HG03442 (cell line): ENCODE measurements around the gene COL6A3.
"Not testable (repeated sequence)": the region's sequence is repeated elsewhere in the genome, so short reads cannot be mapped to it uniquely, and the experiment has no call there.

Source experiments
- ATAC-seq: cut with Tn5 transposase; IDR thresholded peaks from one replicate; pipeline ENCODE4 v1.9.1; 2021; ENCODE audit warnings: mild to moderate bottlenecking, moderate library complexity; ENCODE audit not compliant: unreplicated experiment

Gene COL6A3

DNA sequence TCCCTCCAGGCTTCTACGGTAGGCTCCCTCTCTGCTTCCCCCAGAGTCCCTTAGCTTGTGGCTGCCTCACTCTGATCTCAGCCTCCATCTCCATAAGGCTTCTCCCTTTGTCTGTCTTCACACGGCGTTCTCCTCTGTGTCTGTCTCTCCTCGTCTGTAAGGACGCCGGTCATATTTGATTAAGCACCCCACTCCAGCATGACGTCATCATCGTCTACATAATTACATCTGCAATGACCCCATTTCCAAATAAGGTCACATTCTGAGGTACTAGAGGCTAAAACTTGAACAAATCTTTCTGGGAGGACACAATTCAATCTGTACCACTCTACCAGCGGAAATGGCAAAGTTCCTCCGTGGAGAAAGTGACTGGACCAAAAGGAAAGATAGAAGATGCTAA, 8.3 kb upstream of the COL6A3 start:
- no peak for ATAC-seq

GRCh38 chr2:237421542-237422116, 7.7 kb upstream of the COL6A3 start:
- no peak for ATAC-seq

GRCh38 chr2:237418300-237418699, 4.3 kb upstream of the COL6A3 start:
- no peak for ATAC-seq

DNA sequence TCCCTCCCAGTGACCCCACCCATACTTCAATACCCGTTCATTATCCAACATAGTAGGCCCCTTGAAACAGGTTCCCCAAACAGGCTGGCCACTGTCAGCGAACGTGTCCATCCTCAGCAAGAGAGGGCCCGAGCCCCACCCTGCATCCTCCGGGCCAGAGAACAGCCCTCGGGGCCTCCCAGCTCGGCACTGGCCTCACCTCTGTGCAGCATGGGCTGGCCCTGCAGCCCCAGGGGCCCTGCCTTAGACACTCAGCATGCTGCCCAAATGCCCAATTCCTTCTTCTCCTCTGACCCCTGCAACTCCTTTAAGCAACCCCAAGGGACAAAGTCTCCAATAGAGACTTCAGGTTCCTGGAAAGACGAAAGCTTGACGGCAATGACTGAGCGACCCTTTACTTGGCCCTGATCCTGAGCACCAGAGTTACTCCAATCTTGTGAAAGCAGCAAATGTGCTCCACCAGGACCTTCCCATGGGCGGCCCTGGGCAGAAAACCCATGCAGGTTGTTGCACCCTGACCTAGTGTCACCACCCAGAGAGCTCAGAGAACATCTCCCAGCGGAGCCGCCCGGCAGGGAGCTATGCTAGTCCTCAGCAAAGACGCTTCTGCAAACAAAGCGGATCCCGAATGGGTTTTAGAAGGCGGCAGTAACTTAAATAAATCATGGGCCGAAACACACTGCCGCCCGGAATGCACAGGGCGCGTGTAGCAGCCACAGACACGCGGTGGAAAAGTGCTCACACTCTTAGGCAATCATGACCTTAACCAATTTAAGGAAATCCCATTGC, 782 bp downstream of the COL6A3 start:
- ATAC-seq, result no peak

DNA sequence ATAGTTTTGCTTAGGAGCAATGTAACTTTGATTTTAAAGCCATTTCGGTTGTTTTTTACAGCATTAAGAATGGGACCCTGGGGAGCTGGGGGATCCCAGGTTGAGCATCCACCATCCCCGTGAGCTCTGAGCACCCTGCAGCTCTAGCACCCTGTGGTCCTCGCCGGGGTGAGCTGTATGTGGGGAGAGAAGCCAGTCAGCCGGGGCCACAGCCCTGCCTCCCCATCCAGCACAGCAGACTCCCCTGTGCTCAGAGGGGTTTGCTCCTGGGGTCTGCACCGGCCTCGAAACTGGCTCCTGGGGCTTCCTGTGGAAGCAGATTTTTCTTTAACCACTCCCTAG, 1.3 kb downstream of the COL6A3 start:
- no peak for ATAC-seq

- ATAC-seq, result no peak
These were observed 2.1 kb downstream of the COL6A3 start for GRCh38 chr2:237411683-237412423.

GRCh38 chr2:237411092-237411601, 2.8 kb downstream of the COL6A3 start:
- ATAC-seq, result no peak

GRCh38 chr2:237409263-237409662, 4.7 kb downstream of the COL6A3 start:
- not testable (repeated sequence) for ATAC-seq

DNA sequence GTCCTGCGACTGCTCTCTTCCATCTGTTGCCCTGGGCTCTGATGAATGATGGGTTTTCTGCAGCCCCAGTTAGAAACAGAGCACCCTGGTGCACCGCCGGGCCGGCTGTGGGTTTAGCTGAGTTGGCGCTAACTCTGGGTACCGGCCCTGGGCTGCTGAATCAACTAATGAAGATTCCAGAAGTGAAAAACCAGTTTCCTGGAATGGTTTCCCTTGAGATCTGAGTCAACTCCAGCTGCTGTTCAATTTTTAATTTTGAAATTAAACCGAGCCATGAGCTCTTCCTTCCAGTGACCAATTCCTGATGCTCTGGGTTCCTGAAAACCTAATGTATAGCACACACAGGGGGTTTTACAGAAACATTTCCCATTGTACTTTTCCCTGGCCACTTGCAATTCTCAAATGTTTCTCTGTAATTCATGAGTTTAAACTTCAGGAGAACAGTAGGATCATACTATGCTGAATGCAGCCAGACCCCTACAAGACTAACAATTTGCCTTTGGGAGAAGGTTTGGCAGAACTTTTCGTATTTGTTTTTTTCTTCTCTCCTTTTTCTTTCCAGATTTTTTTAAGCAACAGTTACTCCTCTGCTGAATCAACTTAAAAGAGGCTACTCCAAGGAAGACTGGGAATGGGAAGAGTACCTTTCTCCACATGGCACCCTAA, 5.5 kb downstream of the COL6A3 start:
- no peak for ATAC-seq

DNA sequence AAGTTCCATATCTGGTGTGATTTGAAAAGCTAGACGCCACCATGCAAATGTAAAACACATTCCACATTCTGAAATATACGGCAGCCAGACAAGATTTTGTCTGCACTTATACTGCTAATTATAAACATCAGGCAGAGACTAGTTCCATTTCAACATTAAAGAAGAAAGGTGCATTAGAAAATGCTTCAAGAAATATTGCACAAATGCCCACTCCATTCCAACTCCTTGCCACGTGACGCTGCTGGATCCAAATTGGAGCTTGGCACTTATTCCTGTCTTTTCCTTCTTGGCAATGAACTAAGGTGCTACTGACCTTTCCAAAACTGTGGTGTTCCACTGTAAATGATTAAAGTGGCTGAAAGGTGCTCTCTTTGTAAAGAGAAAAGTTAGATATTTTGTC, 6.3 kb downstream of the COL6A3 start:
- ATAC-seq, result no peak

DNA sequence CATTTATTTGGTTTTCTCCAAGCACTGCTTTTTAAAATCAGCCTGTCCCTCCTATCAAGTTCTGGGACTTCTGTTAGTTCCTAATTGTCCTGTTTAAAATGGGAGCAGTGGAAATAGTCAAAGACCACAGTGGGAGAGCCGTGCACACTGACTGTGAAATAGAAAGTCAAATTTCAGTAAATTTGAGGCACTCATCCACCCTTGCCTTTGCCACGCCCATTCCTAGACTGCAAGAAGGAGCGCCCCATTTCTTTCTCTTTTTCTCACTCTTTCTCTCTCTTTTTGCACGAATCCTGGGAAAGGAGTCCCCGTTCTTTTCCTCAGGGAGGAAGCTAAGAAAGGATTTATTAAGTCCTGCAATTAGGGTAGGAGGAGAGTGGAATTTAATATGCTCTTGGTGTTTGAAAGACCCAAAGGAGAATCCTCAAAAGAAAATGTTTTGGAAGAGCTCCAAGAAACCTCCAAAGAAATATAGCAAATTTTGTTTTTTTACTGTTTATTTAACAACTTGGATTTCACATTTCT, 7.5 kb downstream of the COL6A3 start:
- ATAC-seq, result no peak

DNA sequence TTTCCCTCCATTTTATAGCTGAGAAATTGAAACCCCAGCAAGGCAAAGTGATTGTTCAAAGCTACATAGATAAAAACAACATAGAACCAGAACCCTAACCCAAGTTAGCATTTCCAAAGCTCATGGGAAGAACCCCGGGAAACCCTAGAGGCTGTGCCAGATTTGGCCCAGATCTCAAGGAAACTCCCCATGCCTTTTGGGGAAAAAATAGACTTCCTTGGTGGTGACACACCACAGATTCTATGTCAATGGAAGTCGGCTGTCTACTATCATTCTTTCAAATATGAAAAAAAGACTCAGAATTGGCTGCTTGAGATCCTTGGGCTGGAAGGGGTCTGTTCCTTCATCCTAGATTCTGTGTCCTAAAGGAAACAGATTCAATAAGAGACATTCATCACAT, 8.4 kb downstream of the COL6A3 start:
- no peak for ATAC-seq

- no peak for ATAC-seq
These were observed 8.9 kb downstream of the COL6A3 start for GRCh38 chr2:237405006-237405559.

GRCh38 chr2:237404413-237404812, 9.6 kb downstream of the COL6A3 start:
- no peak for ATAC-seq

- no peak for ATAC-seq
These were observed 10.7 kb downstream of the COL6A3 start for GRCh38 chr2:237403024-237403882.

- no peak for ATAC-seq
These were observed 13.8 kb downstream of the COL6A3 start for GRCh38 chr2:237400199-237400598.

GRCh38 chr2:237397072-237397471, 16.9 kb downstream of the COL6A3 start:
- no peak for ATAC-seq

DNA sequence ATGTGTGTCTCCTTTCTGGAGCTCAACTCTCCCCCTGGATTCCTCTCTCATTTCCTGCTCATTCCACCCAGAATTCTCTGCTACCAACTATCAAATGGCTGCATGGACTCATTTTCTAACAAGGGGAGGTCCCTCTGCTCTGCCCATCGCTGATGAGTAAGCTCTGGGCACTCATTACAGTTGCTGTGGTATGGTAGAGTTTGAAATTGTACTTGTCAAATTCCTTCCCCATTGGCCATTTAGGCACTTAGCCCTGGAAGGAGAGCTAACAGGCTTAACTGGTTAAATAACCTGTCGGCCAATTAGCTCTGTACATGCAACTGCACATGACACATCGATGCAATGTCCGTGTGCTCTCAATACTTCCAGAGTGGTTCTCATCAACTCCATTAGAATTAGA, 20.4 kb downstream of the COL6A3 start:
- ATAC-seq, result no peak

GRCh38 chr2:237392186-237392585, 21.8 kb downstream of the COL6A3 start:
- ATAC-seq, result no peak

- no peak for ATAC-seq
These were observed 22.8 kb downstream of the COL6A3 start for GRCh38 chr2:237391140-237391539.
